SH-SY5Y (cell line): Measurements from ENCODE around the gene THSD7A.

Experiments used
- GATA2 ChIP-seq: IDR thresholded peaks from 2 replicates; pipeline ENCODE4 v1.6.1; 2011; ENCODE audit warnings: mild to moderate bottlenecking, low read depth, low read length
- GATA3 ChIP-seq: IDR thresholded peaks from 2 replicates; pipeline ENCODE4 v1.6.1; 2011; ENCODE audit warnings: low read depth, mild to moderate bottlenecking, low read length, moderate library complexity

GRCh38 chr7:11489280-11489679 is 342.7 kb downstream of the THSD7A start:
- TF ChIP-seq GATA3, result no peak
- TF ChIP-seq GATA2, result no peak
